ENCODE data around the gene KRT2. TPM values are rescaled to one million over a fixed set of nuclear protein-coding genes. Genes with fewer than 3 reads are reported as not detected.

KRT2 gene
- total RNA-seq (2014; rRNA removed; shearing (Covaris generic); ENCODE audit: low replicate concordance), result 2.4 TPM in 1 of 2 replicates, not detected in the other

- in situ Hi-C loops (cut with HindIII; ENCODE audit: low pct_unique_long_range_greater_than_20kb, low sequenced_read_pairs), result no loop called here
These were observed at the start of gene KRT2 for GRCh38 chr12:52651726-52652261. Gene KRT2 (minus strand): TSS chr12:52652211. CDS start chr12:52652142, 69 bp downstream.

DNA sequence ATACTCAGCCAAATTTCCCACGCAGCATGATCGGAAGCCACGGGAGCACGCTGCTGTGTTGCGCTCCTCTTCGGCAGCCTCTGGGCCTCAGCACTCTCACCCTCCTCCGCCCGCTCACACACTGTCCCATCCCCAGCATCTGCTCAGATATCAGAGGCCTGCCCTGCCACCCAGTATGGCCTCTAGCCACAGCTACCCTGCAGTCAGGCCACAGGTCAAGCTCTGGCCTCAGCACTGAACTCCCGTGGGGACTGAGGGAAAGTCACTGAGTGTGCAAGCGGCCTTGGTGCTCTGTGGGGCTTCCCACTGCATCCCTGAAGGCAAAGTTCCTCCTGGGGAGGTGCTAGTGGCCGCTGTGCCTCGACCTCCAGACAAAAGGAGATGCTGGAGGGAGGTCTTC, 49.3 kb upstream of the KRT2 start:
- in situ Hi-C loops (cut with HindIII; ENCODE audit: low pct_unique_long_range_greater_than_20kb, low sequenced_read_pairs), result no loop called here
- DNase-seq (ENCODE audit: low read depth), result no peak

More at GRCh38 chr12:52651726-52652261, at the start of gene KRT2:
- DNase-seq (ENCODE audit: low read depth), result no peak

DNA sequence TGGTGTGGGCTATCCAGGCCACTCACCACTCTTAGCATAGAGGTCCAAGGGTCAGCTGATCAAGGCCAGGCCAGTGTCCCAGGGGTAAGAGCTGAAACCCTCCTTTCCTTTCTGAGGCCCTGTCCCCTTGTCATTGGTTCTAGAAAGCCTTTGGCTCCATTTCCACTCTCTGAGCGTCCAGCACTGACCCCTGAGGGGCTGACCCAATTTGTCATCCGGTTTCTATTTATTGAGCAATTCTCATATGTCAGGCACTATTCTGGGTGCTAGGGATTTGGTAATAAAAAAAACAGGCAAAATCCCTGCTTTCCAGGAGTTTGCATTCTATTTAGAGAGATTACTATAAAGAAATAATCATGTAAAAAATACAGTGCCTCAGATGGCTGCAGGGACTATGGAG, 47.9 kb upstream of the KRT2 start:
- in situ Hi-C loops (cut with HindIII; ENCODE audit: low pct_unique_long_range_greater_than_20kb, low sequenced_read_pairs), result no loop called here
- DNase-seq (ENCODE audit: low read depth), result no peak

DNA sequence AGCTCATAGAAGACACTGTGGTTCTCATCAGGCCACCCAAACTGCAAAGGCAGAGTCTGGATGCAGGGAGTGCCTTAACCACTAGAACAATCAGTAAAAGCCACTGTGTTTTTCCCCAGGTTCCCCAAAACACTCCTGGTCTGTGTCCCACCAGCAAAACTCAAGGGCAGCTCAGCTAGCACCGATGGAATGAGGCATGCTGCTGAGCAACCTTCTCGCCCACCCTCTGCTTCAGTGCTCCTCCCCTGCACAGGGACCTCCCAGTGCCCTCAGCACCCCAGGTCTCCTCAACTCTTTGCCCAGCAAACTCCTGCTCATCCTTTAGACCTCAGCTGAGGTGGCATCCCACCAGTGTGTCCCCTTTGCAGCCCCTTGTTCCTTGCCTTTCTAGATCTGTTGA, 47.4 kb upstream of the KRT2 start:
- no peak for DNase-seq (ENCODE audit: low read depth)
- in situ Hi-C loops (cut with HindIII; ENCODE audit: low pct_unique_long_range_greater_than_20kb, low sequenced_read_pairs), result no loop called here

GRCh38 chr12:52698651-52699340, 46.8 kb upstream of the KRT2 start:
- in situ Hi-C loops (cut with HindIII; ENCODE audit: low pct_unique_long_range_greater_than_20kb, low sequenced_read_pairs), result no loop called here
- no peak for DNase-seq (ENCODE audit: low read depth)

GRCh38 chr12:52697058-52697582, 45.1 kb upstream of the KRT2 start:
- in situ Hi-C loops (cut with HindIII; ENCODE audit: low pct_unique_long_range_greater_than_20kb, low sequenced_read_pairs), result no loop called here
- no peak for DNase-seq (ENCODE audit: low read depth)

DNA sequence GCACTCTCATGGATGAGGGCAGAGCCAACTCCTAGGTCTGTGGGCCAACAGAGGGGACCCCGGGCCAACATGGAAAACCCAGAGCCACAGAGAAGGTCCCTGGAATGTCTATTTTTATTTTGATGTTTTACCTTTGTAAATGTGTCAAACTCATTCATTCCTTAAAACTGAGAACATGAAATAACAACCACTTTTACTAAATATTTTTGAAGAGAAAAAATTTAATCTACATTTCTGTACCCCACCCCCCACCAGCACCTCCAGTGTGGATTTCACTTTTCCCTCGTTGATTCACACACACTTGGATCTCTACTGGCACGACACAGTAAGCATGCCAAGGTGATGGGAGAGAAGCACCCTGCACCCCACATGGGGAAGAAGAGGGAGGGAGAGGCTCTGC, 44.6 kb upstream of the KRT2 start:
- DNase-seq (ENCODE audit: low read depth), result no peak
- in situ Hi-C loops (cut with HindIII; ENCODE audit: low pct_unique_long_range_greater_than_20kb, low sequenced_read_pairs), result no loop called here

GRCh38 chr12:52695039-52695438, 43.0 kb upstream of the KRT2 start:
- in situ Hi-C loops (cut with HindIII; ENCODE audit: low pct_unique_long_range_greater_than_20kb, low sequenced_read_pairs), result no loop called here
- no peak for DNase-seq (ENCODE audit: low read depth)

- in situ Hi-C loops (cut with HindIII; ENCODE audit: low pct_unique_long_range_greater_than_20kb, low sequenced_read_pairs), result no loop called here
- DNase-seq (ENCODE audit: low read depth), result no peak
These were observed 42.1 kb upstream of the KRT2 start for GRCh38 chr12:52694151-52694550.

- no peak for DNase-seq (ENCODE audit: low read depth)
- in situ Hi-C loops (cut with HindIII; ENCODE audit: low pct_unique_long_range_greater_than_20kb, low sequenced_read_pairs), result no loop called here
These were observed 41.2 kb upstream of the KRT2 start for GRCh38 chr12:52693261-52693660.

DNA sequence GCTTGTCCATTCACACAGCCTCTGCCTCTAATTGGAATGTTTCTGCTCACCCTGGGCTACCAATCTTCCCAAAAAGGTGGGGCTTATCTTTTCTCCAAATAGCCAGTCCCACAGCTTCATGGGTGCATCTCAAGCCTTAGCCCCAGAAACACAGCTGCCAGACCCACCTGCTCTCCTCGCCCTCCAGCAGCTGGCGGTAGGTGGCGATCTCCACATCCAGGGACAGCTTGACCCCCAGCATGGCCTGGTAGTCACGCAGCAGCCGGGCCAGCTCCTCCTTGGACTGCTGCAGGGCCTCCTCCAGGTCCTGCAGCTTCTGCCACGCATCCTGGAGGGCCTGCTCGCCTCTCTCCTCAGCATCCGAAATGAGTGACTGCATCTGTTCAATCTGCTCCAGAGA, 40.2 kb upstream of the KRT2 start:
- in situ Hi-C loops (cut with HindIII; ENCODE audit: low pct_unique_long_range_greater_than_20kb, low sequenced_read_pairs), result no loop called here
- no peak for DNase-seq (ENCODE audit: low read depth)

- no peak for DNase-seq (ENCODE audit: low read depth)
- in situ Hi-C loops (cut with HindIII; ENCODE audit: low pct_unique_long_range_greater_than_20kb, low sequenced_read_pairs), result no loop called here
These were observed 39.8 kb upstream of the KRT2 start for GRCh38 chr12:52691841-52692150.

- in situ Hi-C loops (cut with HindIII; ENCODE audit: low pct_unique_long_range_greater_than_20kb, low sequenced_read_pairs), result no loop called here
- DNase-seq (ENCODE audit: low read depth), result no peak
These were observed 39.2 kb upstream of the KRT2 start for GRCh38 chr12:52691076-52691840.

DNA sequence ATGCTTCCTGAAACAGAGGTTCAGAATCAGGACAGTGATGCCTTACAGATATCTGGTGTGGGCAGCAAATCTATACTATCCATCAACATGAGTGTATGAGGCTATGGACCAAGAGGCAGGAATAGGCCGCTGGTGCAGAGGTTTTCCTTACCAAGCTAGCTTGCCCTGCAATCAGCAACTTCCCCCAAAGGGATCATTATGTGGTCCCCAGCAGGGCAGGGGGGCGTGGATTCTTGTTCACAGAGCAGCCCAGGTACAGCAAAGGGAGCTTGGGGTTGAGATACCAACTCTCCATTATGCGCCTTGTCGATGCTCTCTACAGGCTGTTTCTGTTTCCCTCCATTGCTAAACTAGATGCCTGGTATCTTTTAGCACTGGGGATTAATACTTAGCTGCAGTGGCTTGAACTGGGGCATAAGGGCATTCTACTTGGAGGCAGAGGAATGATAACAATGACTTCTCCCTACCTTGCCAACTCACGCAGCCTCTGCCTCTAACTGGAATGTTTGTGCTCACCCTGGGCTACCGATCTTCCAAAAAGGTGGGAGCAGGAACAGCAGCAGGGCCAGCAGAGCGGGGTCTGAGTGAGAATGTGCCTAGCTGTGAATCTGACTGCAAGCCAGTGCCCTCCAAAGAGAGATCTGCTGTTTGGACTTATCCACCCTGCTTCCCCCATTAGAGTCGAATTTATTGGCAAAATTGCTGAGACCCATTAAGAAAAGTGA, 38.5 kb upstream of the KRT2 start:
- in situ Hi-C loops (cut with HindIII; ENCODE audit: low pct_unique_long_range_greater_than_20kb, low sequenced_read_pairs), result no loop called here
- no peak for DNase-seq (ENCODE audit: low read depth)

GRCh38 chr12:52689936-52690335, 37.9 kb upstream of the KRT2 start:
- DNase-seq (ENCODE audit: low read depth), result no peak
- in situ Hi-C loops (cut with HindIII; ENCODE audit: low pct_unique_long_range_greater_than_20kb, low sequenced_read_pairs), result no loop called here

DNA sequence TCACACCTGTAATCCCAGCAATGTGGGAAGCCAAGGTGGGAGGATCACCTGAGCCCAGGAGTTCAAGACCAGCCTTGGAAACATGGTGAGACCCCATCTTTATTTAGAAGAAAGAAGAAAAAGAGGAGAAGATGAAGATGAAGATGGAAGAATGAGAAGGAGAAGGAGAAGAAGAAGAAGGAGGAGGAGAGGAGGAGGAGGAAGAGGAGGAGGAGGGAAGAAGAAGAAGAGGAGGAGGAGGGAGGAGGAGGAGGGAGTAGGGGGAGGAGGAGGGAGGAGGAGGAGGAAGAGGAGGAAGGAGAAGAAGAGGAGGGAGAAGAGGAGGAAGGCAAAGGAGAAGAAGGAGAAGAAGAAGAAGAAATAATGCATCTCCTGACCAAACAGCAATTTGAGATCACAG, 37.2 kb upstream of the KRT2 start:
- DNase-seq (ENCODE audit: low read depth), result no peak
- in situ Hi-C loops (cut with HindIII; ENCODE audit: low pct_unique_long_range_greater_than_20kb, low sequenced_read_pairs), result no loop called here

GRCh38 chr12:52688481-52688880, 36.5 kb upstream of the KRT2 start:
- in situ Hi-C loops (cut with HindIII; ENCODE audit: low pct_unique_long_range_greater_than_20kb, low sequenced_read_pairs), result no loop called here
- no peak for DNase-seq (ENCODE audit: low read depth)

- in situ Hi-C loops (cut with HindIII; ENCODE audit: low pct_unique_long_range_greater_than_20kb, low sequenced_read_pairs), result no loop called here
- DNase-seq (ENCODE audit: low read depth), result no peak
These were observed 35.7 kb upstream of the KRT2 start for GRCh38 chr12:52687497-52688385.
